Measurements from ENCODE around the gene AKT3. TPM values are rescaled to one million over a fixed set of nuclear protein-coding genes. Genes with fewer than 3 reads are reported as not detected.

Gene AKT3
- total RNA-seq, 4 donors from 2014 or later: 3.8 to 31.7 (median 8.6) TPM

DNA sequence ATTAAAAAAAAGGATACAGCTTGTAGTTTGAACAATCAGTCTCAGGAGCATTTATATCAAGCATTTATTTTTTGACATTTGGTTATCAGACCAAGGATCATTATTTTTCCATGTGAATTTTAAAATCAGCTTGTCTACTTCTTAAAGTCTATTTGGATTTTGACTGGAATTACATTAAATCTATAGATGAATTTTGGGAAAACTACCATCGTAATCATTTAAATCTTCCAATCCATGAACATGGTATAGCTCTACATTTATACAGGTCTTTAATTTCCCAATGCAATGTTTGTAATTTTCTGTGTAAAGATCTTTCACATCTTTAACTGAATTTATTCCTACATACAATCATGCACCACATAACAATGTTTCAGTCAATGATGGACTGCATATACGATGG lies 203.2 kb downstream of the AKT3 start:
- 97% methylated on average over 2 of the region's 2 CpGs for WGBS
- H3K4me3 ChIP-seq: no peak overlapping the region
- no peak overlapping the region for H3K27ac ChIP-seq
- no peaks in the 10 kb centered on the region for H3K4me1 ChIP-seq
- H3K27me3 ChIP-seq: no peaks in the 10 kb centered on the region
- H3K36me3 ChIP-seq: peaks cover 3% of the 10 kb centered on the region
- no peak for TF ChIP-seq POLR2AphosphoS5 (IDR thresholded peaks at IDR 0.05)
- TF ChIP-seq, protein P1, sequence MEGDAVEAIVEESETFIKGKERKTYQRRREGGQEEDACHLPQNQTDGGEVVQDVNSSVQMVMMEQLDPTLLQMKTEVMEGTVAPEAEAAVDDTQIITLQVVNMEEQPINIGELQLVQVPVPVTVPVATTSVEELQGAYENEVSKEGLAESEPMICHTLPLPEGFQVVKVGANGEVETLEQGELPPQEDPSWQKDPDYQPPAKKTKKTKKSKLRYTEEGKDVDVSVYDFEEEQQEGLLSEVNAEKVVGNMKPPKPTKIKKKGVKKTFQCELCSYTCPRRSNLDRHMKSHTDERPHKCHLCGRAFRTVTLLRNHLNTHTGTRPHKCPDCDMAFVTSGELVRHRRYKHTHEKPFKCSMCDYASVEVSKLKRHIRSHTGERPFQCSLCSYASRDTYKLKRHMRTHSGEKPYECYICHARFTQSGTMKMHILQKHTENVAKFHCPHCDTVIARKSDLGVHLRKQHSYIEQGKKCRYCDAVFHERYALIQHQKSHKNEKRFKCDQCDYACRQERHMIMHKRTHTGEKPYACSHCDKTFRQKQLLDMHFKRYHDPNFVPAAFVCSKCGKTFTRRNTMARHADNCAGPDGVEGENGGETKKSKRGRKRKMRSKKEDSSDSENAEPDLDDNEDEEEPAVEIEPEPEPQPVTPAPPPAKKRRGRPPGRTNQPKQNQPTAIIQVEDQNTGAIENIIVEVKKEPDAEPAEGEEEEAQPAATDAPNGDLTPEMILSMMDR (IDR thresholded peaks at IDR 0.05): no peak
- TF ChIP-seq EP300 (IDR thresholded peaks at IDR 0.05): no peak
- no peak for TF ChIP-seq POLR2A (IDR thresholded peaks at IDR 0.05)
- H3K9me3 ChIP-seq: no peaks in the 10 kb centered on the region
- no peak for DNase-seq (ENCODE audit: low spot score in 2 of 2)

DNA sequence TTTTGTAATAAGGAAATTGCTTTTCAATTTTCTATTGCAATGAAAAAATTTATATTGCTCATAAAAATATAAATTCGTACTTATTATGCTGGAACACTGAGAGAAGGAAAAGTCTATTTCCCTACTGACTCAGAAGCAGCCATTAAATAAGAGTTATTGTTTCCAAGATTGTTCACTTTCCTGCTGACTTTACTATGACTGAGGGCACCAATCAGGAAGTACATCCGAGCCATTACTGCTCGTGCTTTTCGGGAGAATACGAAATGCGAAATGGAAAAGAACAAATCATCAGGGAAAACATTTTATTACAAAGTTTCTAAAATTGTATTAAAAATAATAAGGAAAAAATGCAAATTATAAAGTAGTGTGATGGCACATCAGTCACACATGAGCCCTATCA lies 204.8 kb downstream of the AKT3 start:
- H3K27me3 ChIP-seq: no peaks in the 10 kb centered on the region
- no peak for DNase-seq (ENCODE audit: low spot score in 2 of 2)
- H3K9me3 ChIP-seq: no peaks in the 10 kb centered on the region
- TF ChIP-seq EP300 (IDR thresholded peaks at IDR 0.05) (no peak), POLR2A (IDR thresholded peaks at IDR 0.05) (no peak), POLR2AphosphoS5 (IDR thresholded peaks at IDR 0.05) (no peak)
- TF ChIP-seq, protein P1 (IDR thresholded peaks at IDR 0.05): no peak
- H3K4me1 ChIP-seq: no peaks in the 10 kb centered on the region
- H3K4me3 ChIP-seq: no peak overlapping the region
- peaks cover 3% of the 10 kb centered on the region for H3K36me3 ChIP-seq
- 85% methylated on average over 6 of the region's 6 CpGs for whole genome bisulfite sequencing
- no peak overlapping the region for H3K27ac ChIP-seq

DNA sequence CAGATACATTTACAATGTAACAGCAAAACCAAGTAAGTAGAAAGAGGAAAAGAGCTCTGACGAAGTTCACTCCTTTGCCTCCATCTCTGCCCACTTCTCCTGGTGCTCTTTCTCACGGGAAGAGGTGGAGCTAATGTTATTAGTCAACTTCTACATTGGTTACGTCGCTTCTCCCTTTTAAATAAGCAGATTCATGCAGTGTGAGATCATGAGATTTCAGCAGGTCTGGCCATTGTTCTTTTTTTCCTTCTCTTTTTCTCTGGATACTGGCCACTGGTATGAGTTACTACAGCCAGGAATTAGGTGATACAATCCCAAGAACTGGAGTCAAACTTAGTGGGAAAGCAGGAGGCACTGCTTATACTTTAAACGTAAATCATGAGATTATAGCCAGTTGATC lies 207.1 kb downstream of the AKT3 start:
- Histone ChIP-seq H3K36me3 (peaks cover 3% of the 10 kb centered on the region), H3K9me3 (no peaks in the 10 kb centered on the region), H3K27me3 (no peaks in the 10 kb centered on the region), H3K4me1 (no peaks in the 10 kb centered on the region), H3K27ac (no peak overlapping the region), H3K4me3 (no peak overlapping the region)
- 87% methylated on average over 5 of the region's 5 CpGs for WGBS
- DNase-seq (ENCODE audit: low spot score in 2 of 2): no peak
- TF ChIP-seq POLR2AphosphoS5 (IDR thresholded peaks at IDR 0.05) (no peak), EP300 (IDR thresholded peaks at IDR 0.05) (no peak), POLR2A (IDR thresholded peaks at IDR 0.05) (no peak)
- TF ChIP-seq, protein P1 (IDR thresholded peaks at IDR 0.05): no peak

DNA sequence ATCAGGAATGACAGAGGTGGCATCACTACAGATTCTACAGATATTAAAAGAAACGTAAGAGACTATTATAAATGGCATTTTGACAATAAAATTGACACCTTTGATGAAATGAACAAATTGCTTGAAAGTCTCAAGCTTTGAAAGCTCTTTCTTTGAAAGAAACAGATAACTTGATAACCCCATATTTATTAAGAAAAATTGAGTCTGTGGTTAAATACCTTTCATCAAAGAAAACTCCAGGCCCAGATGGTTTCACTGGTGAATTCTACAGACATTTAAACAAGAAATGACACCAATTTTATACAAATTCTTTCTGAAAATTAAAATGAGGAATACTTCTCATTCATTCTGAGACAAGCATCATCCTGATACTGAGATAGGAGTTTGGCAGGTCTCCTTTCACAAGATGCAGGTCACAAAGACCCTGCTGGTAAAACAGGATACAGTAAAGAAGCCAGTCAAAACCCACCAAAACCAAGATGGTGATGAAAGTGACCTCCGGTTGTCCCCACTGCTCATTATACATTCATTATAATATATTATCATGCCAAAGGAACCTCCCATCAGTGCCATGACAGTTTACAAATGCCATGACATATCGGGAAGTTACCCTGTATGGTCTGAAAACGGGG lies 210.9 kb downstream of the AKT3 start:
- no peaks in the 10 kb centered on the region for H3K9me3 ChIP-seq
- no peaks in the 10 kb centered on the region for H3K36me3 ChIP-seq
- no peak for DNase-seq (ENCODE audit: low spot score in 2 of 2)
- H3K27me3 ChIP-seq: no peaks in the 10 kb centered on the region
- 89% methylated on average over 4 of the region's 4 CpGs for whole genome bisulfite sequencing
- no peak overlapping the region for H3K27ac ChIP-seq
- TF ChIP-seq, protein P1 (IDR thresholded peaks at IDR 0.05): no peak
- no peak for TF ChIP-seq EP300 (IDR thresholded peaks at IDR 0.05)
- no peak for TF ChIP-seq POLR2A (IDR thresholded peaks at IDR 0.05)
- TF ChIP-seq POLR2AphosphoS5 (IDR thresholded peaks at IDR 0.05): no peak
- H3K4me1 ChIP-seq: no peaks in the 10 kb centered on the region
- H3K4me3 ChIP-seq: no peak overlapping the region

DNA sequence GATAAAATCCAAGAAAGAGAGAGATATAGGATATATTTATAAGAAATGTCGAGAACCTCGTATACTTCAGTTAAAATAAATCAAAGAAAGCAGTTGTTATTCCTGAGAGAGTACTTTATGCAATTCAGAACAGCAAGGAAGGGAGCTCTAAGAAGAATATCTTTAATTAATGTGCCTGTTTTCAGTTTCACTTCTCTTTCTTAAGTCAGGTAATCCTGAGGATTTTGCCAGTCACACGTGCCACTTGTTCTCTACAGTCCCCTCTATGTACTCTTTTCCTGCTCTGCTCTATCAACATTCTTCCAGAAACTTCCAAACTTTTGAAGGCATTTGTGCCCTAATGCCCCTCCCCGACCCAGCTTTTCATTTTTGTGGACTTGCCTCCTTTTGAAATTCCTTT lies 211.9 kb downstream of the AKT3 start:
- no peaks in the 10 kb centered on the region for H3K36me3 ChIP-seq
- H3K27me3 ChIP-seq: no peaks in the 10 kb centered on the region
- no peaks in the 10 kb centered on the region for H3K9me3 ChIP-seq
- TF ChIP-seq, protein P1 (IDR thresholded peaks at IDR 0.05): no peak
- TF ChIP-seq POLR2A (IDR thresholded peaks at IDR 0.05): no peak
- DNase-seq (ENCODE audit: low spot score in 2 of 2): no peak
- H3K27ac ChIP-seq: no peak overlapping the region
- H3K4me1 ChIP-seq: no peaks in the 10 kb centered on the region
- H3K4me3 ChIP-seq: no peak overlapping the region
- WGBS: 83% methylated on average over 4 of the region's 4 CpGs

Data from suprapubic skin (tissue), 4 donors.